GM12878 (cell line): ENCODE data around the gene FKBP15.

Experiments used
- CHD1 ChIP-seq: IDR thresholded peaks from 2 replicates; pipeline ENCODE4 v1.6.1; 2012; ENCODE audit warnings: low read depth, low read length, improper control_type of control experiment
- CHD2 ChIP-seq: IDR thresholded peaks from 2 replicates; pipeline ENCODE4 v1.6.1; 2011; ENCODE audit warnings: low read depth, low read length, improper control_type of control experiment, borderline replicate concordance
- CTCF ChIP-seq, 3 experiments: IDR thresholded peaks in 2 of 3; conservative IDR thresholded peaks in 1 of 3; 2 replicates each; pipeline ENCODE4 v1.5.1; 2011; ENCODE audit warnings: low read depth in 3 of 3, low read length in 3 of 3, mild to moderate bottlenecking in 3 of 3, control low read depth in 2 of 3, moderate library complexity in 2 of 3, inconsistent platforms in 1 of 3, mixed read lengths in 1 of 3; ENCODE audit not compliant: control insufficient read depth in 2 of 3, insufficient read depth in 1 of 3; ENCODE audit errors: extremely low read depth in 1 of 3
- ELK1 ChIP-seq: IDR thresholded peaks from 2 replicates; pipeline ENCODE4 v1.6.1; 2012; ENCODE audit warnings: low read depth, low read length, improper control_type of control experiment
- POLR2A ChIP-seq: IDR thresholded peaks from 2 replicates; pipeline ENCODE4 v1.6.1; 2011; ENCODE audit warnings: low read depth, mild to moderate bottlenecking, low read length
- RCOR1 ChIP-seq: conservative IDR thresholded peaks from 2 replicates; pipeline ENCODE4 v1.6.1; 2012; ENCODE audit warnings: low read depth, low read length, improper control_type of control experiment
- SIX5 ChIP-seq: IDR thresholded peaks from 2 replicates; pipeline ENCODE4 v1.6.1; 2011; ENCODE audit warnings: mild to moderate bottlenecking, low read depth, low read length, moderate library complexity; ENCODE audit not compliant: severe bottlenecking
- USF1 ChIP-seq: IDR thresholded peaks from 2 replicates; pipeline ENCODE4 v1.6.1; 2011; ENCODE audit warnings: borderline replicate concordance, low read depth, mild to moderate bottlenecking, moderate library complexity, mixed read lengths, low read length; ENCODE audit not compliant: insufficient read depth; ENCODE audit errors: extremely low read length

- TF ChIP-seq CHD2 (no peak), ELK1 (no peak), CTCF (IDR thresholded peaks at IDR 0.05 in 2 of 3, conservative IDR thresholded peaks at IDR 0.05 in 1 of 3; ENCODE audit: control insufficient read depth in 2 of 3, extremely low read depth in 1 of 3, insufficient read depth in 1 of 3, low read depth in 3 of 3, low read length in 3 of 3) (no peak), SIX5 (no peak), USF1 (no peak), RCOR1 (no peak), CHD1 (no peak), POLR2A (no peak)
Measured at GRCh38 chr9:113131689-113132151, 89.4 kb downstream of the FKBP15 start.
